ENCODE measurements around the gene DUOX1. TPM values are rescaled to one million over a fixed set of nuclear protein-coding genes. Genes with fewer than 3 reads are reported as not detected.

DUOX1 gene
- total and polyA plus RNA-seq, 11 donors, result 0.11 to 1.6 (median 0.52) TPM

- H3K27ac ChIP-seq, result no peak overlapping the region
- H3K4me3 ChIP-seq, result no peak overlapping the region
- 88 to 96% (median 92%) methylated on average over 4 to 11 of the region's 11 CpGs for WGBS, 4 donors
- no peak for ATAC-seq
- no peaks in the 10 kb centered on the region for H3K4me1 ChIP-seq
- TF ChIP-seq POLR2A (IDR thresholded peaks at IDR 0.05) (no peak), CTCF (IDR thresholded peaks at IDR 0.05) (no peak)
- DNase-seq, result no peak
- intact Hi-C loops (cut with DNase I), result no loop called here
- no peaks in the 10 kb centered on the region for H3K36me3 ChIP-seq
- peaks cover 0 to 4% (median 0%) of the 10 kb centered on the region in 9 donors for H3K27me3 ChIP-seq
- no peaks in the 10 kb centered on the region for H3K9me3 ChIP-seq
Measured at GRCh38 chr15:45095661-45096060, 34.1 kb upstream of the DUOX1 start.

- Histone ChIP-seq H3K4me3 (no peak overlapping the region), H3K9me3 (no peaks in the 10 kb centered on the region), H3K27me3 (no peaks in the 10 kb centered on the region), H3K4me1 (no peaks in the 10 kb centered on the region), H3K36me3 (no peaks in the 10 kb centered on the region), H3K27ac (no peak overlapping the region)
- 86 to 99% (median 92%) methylated on average over 7 of the region's 7 CpGs for WGBS, 4 donors
- no peak for DNase-seq
- no peak for ATAC-seq
- TF ChIP-seq CTCF (IDR thresholded peaks at IDR 0.05) (no peak), POLR2A (IDR thresholded peaks at IDR 0.05) (no peak)
- intact Hi-C loops (cut with DNase I), result no loop called here
Measured at GRCh38 chr15:45097466-45097865, 32.3 kb upstream of the DUOX1 start.

- DNase-seq, result no peak
- intact Hi-C loops (cut with DNase I), result no loop called here
- Histone ChIP-seq H3K36me3 (no peaks in the 10 kb centered on the region), H3K27ac (no peak overlapping the region), H3K4me1 (no peaks in the 10 kb centered on the region), H3K4me3 (no peak overlapping the region), H3K9me3 (no peaks in the 10 kb centered on the region), H3K27me3 (no peaks in the 10 kb centered on the region)
- 85 to 90% (median 88%) methylated on average over 23 of the region's 23 CpGs for WGBS, 4 donors
- ATAC-seq, result no peak
- TF ChIP-seq POLR2A (IDR thresholded peaks at IDR 0.05) (no peak), CTCF (IDR thresholded peaks at IDR 0.05) (no peak)
Measured at GRCh38 chr15:45099549-45100165, 30.1 kb upstream of the DUOX1 start.

- whole genome bisulfite sequencing, 4 donors, result 61 to 67% (median 64%) methylated on average over 7 of the region's 7 CpGs
- no peaks in the 10 kb centered on the region for H3K36me3 ChIP-seq
- H3K4me3 ChIP-seq, result no peak overlapping the region
- H3K27ac ChIP-seq, result no peak overlapping the region
- no peaks in the 10 kb centered on the region for H3K27me3 ChIP-seq
- no peak for TF ChIP-seq CTCF (IDR thresholded peaks at IDR 0.05)
- TF ChIP-seq POLR2A (IDR thresholded peaks at IDR 0.05), result no peak
- no peaks in the 10 kb centered on the region for H3K9me3 ChIP-seq
- no peaks in the 10 kb centered on the region for H3K4me1 ChIP-seq
- intact Hi-C loops (cut with DNase I), result no loop called here
- ATAC-seq (no peak), DNase-seq (no peak)
Measured at GRCh38 chr15:45100884-45101625, 28.7 kb upstream of the DUOX1 start.
